Measurements from ENCODE around the gene KIRREL3.
A peak's percentile ranks its signal among the peaks of the same experiment; 100 is the strongest.

The KIRREL3 gene

GRCh38 chr11:126456783-126457542 lies 543.6 kb downstream of the KIRREL3 start:
- DNase-seq (ENCODE audit: low spot score) (no peak), FAIRE-seq (no peak)

DNA sequence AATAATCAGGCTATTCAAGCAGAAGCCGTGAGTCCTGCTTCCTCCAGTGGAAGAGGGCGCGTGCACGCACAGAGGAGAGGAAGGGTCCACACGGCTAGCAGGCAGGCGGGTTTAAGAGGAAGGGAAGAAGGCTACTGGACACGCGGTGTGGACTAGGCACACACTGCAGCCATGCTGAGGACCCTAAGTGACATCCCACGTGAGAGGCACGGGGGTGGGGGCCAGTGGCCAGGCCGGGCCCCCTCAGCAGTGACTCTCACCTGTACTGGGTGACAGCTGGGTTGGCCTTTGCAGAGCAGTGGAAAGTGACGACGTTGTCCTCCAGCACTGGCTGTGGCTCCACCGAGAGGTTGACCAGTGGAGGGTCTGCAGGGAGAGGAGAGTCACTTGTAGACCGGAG lies 544.5 kb downstream of the KIRREL3 start:
- DNase-seq (ENCODE audit: low spot score) (no peak), FAIRE-seq (no peak)

DNA sequence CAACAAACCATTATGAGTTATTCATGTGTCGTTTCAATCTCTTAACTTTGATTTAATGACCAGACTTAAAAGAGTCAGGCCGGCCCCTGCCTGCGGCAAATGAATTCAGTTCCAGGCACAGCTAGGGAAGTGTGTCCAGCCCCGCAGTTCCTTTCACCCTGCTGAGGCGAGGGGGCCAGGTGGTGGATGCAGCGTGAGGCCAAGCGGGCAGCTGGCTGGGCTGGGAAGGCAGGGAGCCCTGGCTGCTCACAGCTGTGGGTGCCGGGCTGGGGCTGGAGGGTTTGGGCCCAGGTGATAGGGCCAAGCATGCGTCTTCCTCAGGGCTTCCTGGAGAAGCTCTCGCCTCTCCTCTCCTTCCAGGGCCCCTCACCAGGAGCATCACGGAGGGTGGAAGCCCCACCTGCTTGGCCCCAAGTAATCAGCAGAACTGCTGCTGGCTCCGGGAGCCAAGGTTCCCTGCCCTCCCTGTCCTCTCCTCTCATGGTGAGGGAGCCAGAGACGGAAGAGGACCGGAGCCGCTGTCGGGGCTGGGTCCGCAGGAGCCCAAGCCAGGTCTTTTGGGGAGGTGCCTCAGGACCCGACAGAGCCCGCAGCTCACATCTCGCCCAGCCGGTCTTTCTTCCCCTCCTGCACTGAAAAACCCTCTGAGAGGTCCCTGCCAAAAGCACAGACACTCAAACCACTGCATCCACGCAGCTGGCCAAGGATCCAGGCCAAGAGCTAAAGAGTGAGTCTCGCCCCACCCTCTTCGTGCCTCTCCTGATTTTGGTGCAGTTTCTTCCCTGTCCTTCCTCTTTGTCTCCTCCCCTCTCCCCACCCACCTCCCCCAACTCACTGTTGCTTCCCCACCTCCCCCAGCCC lies 548.1 kb downstream of the KIRREL3 start:
- DNase-seq (ENCODE audit: low spot score): no peak
- no peak for FAIRE-seq

GRCh38 chr11:126451211-126451802 lies 549.3 kb downstream of the KIRREL3 start:
- no peak for FAIRE-seq

GRCh38 chr11:126450806-126451205 lies 549.8 kb downstream of the KIRREL3 start:
- no peak for DNase-seq (ENCODE audit: low spot score)
- FAIRE-seq: no peak

More at GRCh38 chr11:126451211-126451802, 549.3 kb downstream of the KIRREL3 start:
- DNase-seq (ENCODE audit: low spot score): no peak

- FAIRE-seq (no peak), DNase-seq (ENCODE audit: low spot score) (no peak)
These were observed 550.4 kb downstream of the KIRREL3 start for GRCh38 chr11:126450198-126450597.

DNA sequence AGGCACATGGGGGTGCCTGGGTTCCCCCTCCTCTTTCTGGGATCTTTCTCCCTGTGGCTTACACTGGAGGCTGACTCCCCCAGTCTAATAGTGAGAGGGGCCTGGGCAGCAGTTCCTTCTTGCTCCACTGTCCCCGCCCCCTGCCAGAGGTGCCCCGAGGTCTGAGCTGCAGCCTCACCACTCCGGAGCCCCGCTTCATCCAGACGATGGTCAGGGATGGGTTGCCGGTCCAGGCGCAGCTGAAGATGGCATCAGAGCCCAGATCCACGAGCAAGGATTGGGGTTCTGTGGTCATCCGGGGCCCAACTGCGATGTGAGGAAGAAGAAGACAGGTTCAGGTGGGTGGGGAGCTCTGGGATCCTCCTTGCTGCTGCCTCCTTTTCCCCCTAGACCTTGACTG lies 554.0 kb downstream of the KIRREL3 start:
- DNase-seq (ENCODE audit: low spot score) (no peak), FAIRE-seq (no peak)

- FAIRE-seq (no peak), DNase-seq (ENCODE audit: low spot score) (no peak)
These were observed 556.5 kb downstream of the KIRREL3 start for GRCh38 chr11:126444072-126444471.

- no peak for DNase-seq (ENCODE audit: low spot score)
- FAIRE-seq: no peak
These were observed 557.5 kb downstream of the KIRREL3 start for GRCh38 chr11:126443120-126443519.

GRCh38 chr11:126440792-126441514 lies 559.6 kb downstream of the KIRREL3 start:
- peak; percentile 42 for DNase-seq (ENCODE audit: low spot score)
- FAIRE-seq: no peak

DNA sequence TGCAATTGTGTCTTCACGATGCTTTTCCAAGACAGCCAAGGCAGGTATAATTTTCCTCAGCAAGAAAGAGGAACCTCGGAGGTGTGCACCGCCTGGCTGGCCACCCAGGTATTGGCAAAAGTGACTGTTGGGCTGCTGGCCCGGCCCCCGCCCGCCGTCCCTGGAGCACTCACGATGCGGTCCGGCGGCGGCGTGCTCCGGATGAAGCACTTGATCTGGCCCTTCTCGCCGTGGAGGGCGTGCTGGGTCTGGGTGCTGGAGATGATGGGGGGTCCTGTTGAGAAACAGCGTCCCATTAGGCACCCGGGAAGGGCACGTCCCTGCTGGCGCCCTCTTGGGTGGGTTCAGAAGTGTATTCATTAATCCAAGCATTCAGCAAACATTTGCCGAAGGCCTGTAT lies 560.3 kb downstream of the KIRREL3 start:
- DNase-seq (ENCODE audit: low spot score) (no peak), FAIRE-seq (no peak)

DNA sequence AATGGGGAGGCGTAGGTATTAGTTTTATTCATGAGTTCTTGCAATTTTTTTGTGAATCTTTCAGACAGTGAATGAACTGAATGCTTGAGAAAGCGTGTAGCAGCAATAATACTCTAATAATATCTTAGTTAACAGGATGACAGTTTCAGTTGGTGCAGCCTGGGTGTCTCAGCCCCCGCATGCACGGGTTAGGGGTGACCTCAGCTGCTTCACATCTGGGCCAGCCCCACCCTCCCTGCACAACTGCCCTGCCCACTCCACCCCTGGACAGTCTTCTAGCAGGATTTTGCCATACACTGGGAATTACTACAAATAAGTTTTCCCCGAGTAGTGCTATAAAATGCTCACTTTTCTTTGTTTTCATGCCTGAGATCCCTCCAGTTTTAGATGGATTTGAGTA lies 561.9 kb downstream of the KIRREL3 start:
- FAIRE-seq (no peak), DNase-seq (ENCODE audit: low spot score) (no peak)

GRCh38 chr11:126438272-126438671 lies 562.3 kb downstream of the KIRREL3 start:
- no peak for FAIRE-seq

GRCh38 chr11:126437731-126438130 lies 562.8 kb downstream of the KIRREL3 start:
- no peak for DNase-seq (ENCODE audit: low spot score)
- no peak for FAIRE-seq

More at GRCh38 chr11:126438272-126438671, 562.3 kb downstream of the KIRREL3 start:
- DNase-seq (ENCODE audit: low spot score): no peak

DNA sequence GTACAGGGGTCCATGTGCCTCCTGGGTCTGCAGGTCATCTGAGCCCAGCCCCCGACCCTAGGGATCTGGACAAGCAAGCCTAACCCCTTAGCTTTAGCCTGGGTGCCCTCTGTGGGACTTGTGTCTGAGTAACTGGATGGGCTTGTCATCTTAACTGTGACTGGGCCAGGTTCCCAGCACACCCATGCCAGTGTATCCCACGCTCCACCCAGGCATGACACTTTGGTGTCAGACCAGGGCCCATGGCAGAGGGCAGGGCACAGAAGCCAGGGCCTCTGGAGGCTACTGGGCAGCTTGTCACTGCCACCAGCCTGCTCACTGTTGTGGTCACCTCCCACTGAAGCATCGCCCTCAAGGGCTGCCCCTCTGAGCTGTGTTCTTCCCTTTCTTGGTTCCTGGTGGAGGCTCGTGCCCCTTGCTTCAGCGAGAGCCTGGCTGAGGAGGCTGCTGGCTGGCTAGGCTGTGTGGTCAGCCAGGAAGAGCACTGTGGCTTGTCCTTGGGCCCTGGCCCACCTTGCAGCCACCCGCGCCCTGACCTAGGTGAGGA lies 564.3 kb downstream of the KIRREL3 start:
- no peak for FAIRE-seq

GRCh38 chr11:126434950-126435335 lies 565.6 kb downstream of the KIRREL3 start:
- DNase-seq (ENCODE audit: low spot score) (no peak), FAIRE-seq (no peak)

More for the DNA sequence above, 564.3 kb downstream of the KIRREL3 start:
- DNase-seq (ENCODE audit: low spot score): no peak

DNA sequence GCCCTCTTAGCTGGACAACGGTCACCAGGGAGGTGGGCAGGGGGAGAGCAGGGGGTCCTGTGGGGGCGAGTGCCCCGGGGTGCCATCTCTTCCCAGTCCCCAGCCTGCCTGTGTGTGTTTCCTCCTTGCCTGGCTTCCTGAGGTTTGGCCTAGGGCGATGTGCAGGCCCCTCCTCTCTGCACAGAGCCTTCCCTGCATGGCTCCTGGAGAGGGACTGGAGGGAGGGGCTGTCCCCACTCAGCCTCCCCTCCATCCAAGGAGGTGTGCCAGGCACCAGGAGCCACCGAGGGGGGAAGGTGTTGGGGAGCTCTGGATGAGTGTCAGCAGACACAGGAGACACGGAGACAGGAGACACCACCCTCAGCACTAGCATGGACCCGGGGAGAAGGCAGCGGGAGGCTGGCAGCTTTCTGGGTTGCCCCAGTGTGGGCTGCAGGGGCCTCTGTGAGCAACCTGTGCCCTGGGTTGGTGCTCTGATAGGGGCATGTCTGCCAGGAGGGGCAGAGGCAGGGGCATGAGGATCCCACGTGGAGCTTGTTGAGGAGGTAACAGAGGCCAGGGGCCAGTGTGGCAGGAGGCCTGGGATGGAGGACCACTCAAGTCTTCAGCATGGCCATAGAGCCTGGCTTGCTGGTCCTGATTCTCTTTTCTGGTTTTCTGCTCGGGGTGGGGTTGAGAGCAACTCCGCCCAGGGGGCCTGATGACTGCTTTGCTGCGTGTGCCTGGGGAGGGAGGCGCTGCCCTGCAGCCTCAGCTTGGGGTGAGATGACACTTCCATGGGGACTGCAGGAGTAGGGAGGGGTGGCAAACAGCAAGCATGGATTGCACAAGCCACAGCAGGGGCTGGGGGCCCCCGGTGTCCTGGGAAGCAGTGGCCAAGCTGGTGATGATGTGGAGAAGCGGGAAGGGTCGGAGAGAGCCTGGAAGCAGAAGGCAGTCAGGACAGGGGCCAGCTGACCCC lies 566.3 kb downstream of the KIRREL3 start:
- DNase-seq (ENCODE audit: low spot score): no peak
- no peak for FAIRE-seq

DNA sequence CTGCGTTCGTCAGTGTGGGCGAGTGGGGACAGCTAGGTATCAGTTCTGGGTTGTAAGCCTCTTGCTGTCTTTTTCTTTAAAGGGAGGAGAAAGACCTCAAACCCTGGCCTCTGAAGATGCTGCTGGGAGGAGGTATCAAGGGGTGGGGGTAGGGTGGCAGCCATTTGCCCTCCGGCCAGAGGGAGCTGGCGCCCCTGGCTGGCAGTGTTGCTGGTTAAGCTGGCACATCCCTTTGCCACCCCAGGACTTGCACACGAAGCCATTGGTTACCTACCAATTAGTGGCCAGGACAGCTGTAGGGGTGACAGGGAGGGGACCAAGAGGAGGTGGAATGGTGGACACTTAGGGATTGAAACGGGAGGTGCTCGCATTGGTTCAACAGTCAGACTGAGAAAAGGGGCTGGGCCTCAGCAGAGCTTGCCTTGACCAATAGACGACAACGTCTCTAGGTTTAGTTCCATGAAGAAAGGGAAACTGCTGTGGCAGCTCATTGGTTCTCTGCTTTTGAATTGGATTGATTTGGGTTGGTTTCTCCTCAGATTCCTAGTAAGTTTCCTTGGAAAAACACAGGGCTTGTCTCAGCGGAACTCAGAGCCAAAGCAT lies 567.2 kb downstream of the KIRREL3 start:
- DNase-seq (ENCODE audit: low spot score): no peak
- FAIRE-seq: no peak

GRCh38 chr11:126432525-126432924 lies 568.0 kb downstream of the KIRREL3 start:
- no peak for DNase-seq (ENCODE audit: low spot score)
- FAIRE-seq: no peak

GRCh38 chr11:126432065-126432461 lies 568.5 kb downstream of the KIRREL3 start:
- FAIRE-seq (no peak), DNase-seq (ENCODE audit: low spot score) (no peak)

All from RCC 7860 (cell line).